Thyroid gland (tissue), 4 donors: ENCODE results near the gene SPINK14. TPM values are rescaled to one million over a fixed set of nuclear protein-coding genes. Genes with fewer than 3 reads are reported as not detected.

Experiments used
- DNase-seq, 2 donors: peaks; one replicate each; pipeline ENCODE4 v3.0.0-alpha.2; 2019
- H3K27ac ChIP-seq, 3 donors: fragments of 200-600 bp; sonication (generic); 1 replicate in 2 of 3; 2 replicates in 1 of 3; pipeline ENCODE4 v1.5.1; 2016 to 2019; ENCODE audit warnings: mild to moderate bottlenecking in 1 of 3, moderate library complexity in 1 of 3
- H3K27me3 ChIP-seq: fragments of 200-600 bp; sonication (generic); one replicate; pipeline ENCODE4 v1.5.1; 2019
- H3K36me3 ChIP-seq, 2 donors: fragments of 200-600 bp; sonication (generic); one replicate each; pipeline ENCODE4 v1.5.1; 2016 to 2019
- H3K4me1 ChIP-seq, 2 donors: fragments of 200-600 bp; sonication (generic); one replicate each; pipeline ENCODE4 v1.5.1; 2017 to 2019
- H3K4me3 ChIP-seq, 3 donors: fragments of 200-600 bp; sonication (generic); replicated peaks in 1 of 3; 1 replicate in 2 of 3; 2 replicates in 1 of 3; pipeline ENCODE4 v1.5.1; 2016; ENCODE audit warnings: mild to moderate bottlenecking in 1 of 3
- H3K9me3 ChIP-seq: fragments of 200-600 bp; sonication (generic); one replicate; pipeline ENCODE4 v1.5.1; 2017
- CTCF ChIP-seq, 6 experiments: fragments of 200-600 bp in 3 of 6; fragments of 450-650 bp in 3 of 6; sonication (generic) in 3 of 6; IDR thresholded peaks; one replicate each; pipeline ENCODE4 v1.5.1; 2016 to 2019; ENCODE audit warnings: antibody characterized with exemption in 6 of 6, mild to moderate bottlenecking in 2 of 6, inconsistent platforms in 1 of 6, moderate library complexity in 1 of 6
- POLR2A ChIP-seq, 2 donors: fragments of 450-650 bp; IDR thresholded peaks; one replicate each; pipeline ENCODE4 v1.6.1; 2017; ENCODE audit warnings: antibody characterized with exemption in 2 of 2, mild to moderate bottlenecking in 2 of 2, moderate library complexity in 1 of 2
- WGBS, 2 donors: methylation state at CpG; one replicate each; pipeline ENCODE4 v1.1.5; 2017; 5-methylcytosine and 5-hydroxymethylcytosine counted together
- intact Hi-C: fragments of 100-400 bp; cut with DNase I; formaldehyde crosslinking; loops from one replicate; pipeline ENCODE4 v1.15.1; 2023
- small RNA-seq: library from RNA; depleted of rRNA; stranded (forward); fragments of <200 nt; gene quantifications from one replicate; pipeline ENCODE3, GENCODE V24; 2016
- total RNA-seq, 4 donors: library from RNA; depleted of rRNA; stranded (reverse); fragments of >200 nt; gene quantifications; one replicate each; pipeline ENCODE4 v1.2.3, GENCODE V29; 2016

Gene SPINK14
- total RNA-seq, 4 donors from 2014 or later, result not detected

GRCh38 chr5:148221508-148221907, 53.2 kb downstream of the SPINK14 start:
- DNase-seq, result no peak
- Histone ChIP-seq H3K27ac (no peak overlapping the region), H3K4me3 (no peak overlapping the region), H3K36me3 (no peaks in the 10 kb centered on the region), H3K4me1 (no peaks in the 10 kb centered on the region), H3K9me3 (no peaks in the 10 kb centered on the region), H3K27me3 (no peaks in the 10 kb centered on the region)
- intact Hi-C loops, result no loop called here
- 80 to 82% methylated on average over 6 of the region's 6 CpGs for WGBS, 2 donors
- TF ChIP-seq CTCF (IDR thresholded peaks at IDR 0.05), result no peak
- no peak for TF ChIP-seq POLR2A (IDR thresholded peaks at IDR 0.05)

GRCh38 chr5:148224117-148224742, 55.9 kb downstream of the SPINK14 start:
- intact Hi-C loops, result no loop called here
- no peak for DNase-seq
- WGBS, 2 donors, result 69 to 75% methylated on average over 2 of the region's 2 CpGs
- Histone ChIP-seq H3K4me1 (no peaks in the 10 kb centered on the region), H3K4me3 (no peak overlapping the region), H3K27ac (no peak overlapping the region), H3K27me3 (no peaks in the 10 kb centered on the region), H3K9me3 (no peaks in the 10 kb centered on the region), H3K36me3 (no peaks in the 10 kb centered on the region)
- TF ChIP-seq CTCF (IDR thresholded peaks at IDR 0.05), result no peak
- no peak for TF ChIP-seq POLR2A (IDR thresholded peaks at IDR 0.05)

Small RNAs within 50 kb of the gene (small RNA-seq; reads per million reads assigned to genes)
- not detected for gene HMGN1P16

Other genes with a start within 250 kb of the SPINK14 start
- 1 to 10 TPM in 1 of 4 donors, under 1 TPM in 1, not detected in 2; 0.13 to 6.7 TPM for gene SPINK5, start 104.6 kb upstream of the SPINK14 start, total RNA-seq
- not detected for gene SPINK6, start 34.5 kb downstream of the SPINK14 start, total RNA-seq
- not detected for gene MARCOL, start 70.0 kb downstream of the SPINK14 start, total RNA-seq
- gene SPINK13, start 100.2 kb downstream of the SPINK14 start, total RNA-seq, result not detected
- not detected for gene SPINK7, start 143.9 kb downstream of the SPINK14 start, total RNA-seq
- gene SPINK9, start 167.0 kb downstream of the SPINK14 start, total RNA-seq, result not detected
- 10 to 100 TPM; 49.6 to 86.4 (median 64.1) TPM for gene FBXO38, start 215.4 kb downstream of the SPINK14 start, total RNA-seq